ENCODE measurements around the gene CD46. TPM values are rescaled to one million over a fixed set of nuclear protein-coding genes. Genes with fewer than 3 reads are reported as not detected.
"Not testable (repeated sequence)": the region's sequence is repeated elsewhere in the genome, so short reads cannot be mapped to it uniquely, and the experiment has no call there.

The CD46 gene
- total RNA-seq, 3 donors from 2014 or later: 203 to 283 (median 204) TPM

- H3K9me3 ChIP-seq: no peaks in the 10 kb centered on the region
- H3K27ac ChIP-seq: no peak overlapping the region
- intact Hi-C loops (cut with DNase I; ENCODE audit: low total_unique reads): no loop called here
- TF ChIP-seq CTCF (IDR thresholded peaks at IDR 0.05): no peak
- TF ChIP-seq POLR2AphosphoS5 (IDR thresholded peaks at IDR 0.05): no peak
- TF ChIP-seq POLR2A (IDR thresholded peaks at IDR 0.05): no peak
- no peaks in the 10 kb centered on the region for H3K4me1 ChIP-seq
- no peak for DNase-seq (ENCODE audit: low spot score in 2 of 2)
- H3K4me3 ChIP-seq: no peak overlapping the region
- H3K36me3 ChIP-seq: no peaks in the 10 kb centered on the region
- H3K27me3 ChIP-seq: no peaks in the 10 kb centered on the region
Observed at GRCh38 chr1:207713529-207713928, 38.3 kb upstream of the CD46 start.

- Histone ChIP-seq H3K4me1 (no peaks in the 10 kb centered on the region), H3K27me3 (no peaks in the 10 kb centered on the region), H3K9me3 (no peaks in the 10 kb centered on the region), H3K27ac (no peak overlapping the region), H3K4me3 (no peak overlapping the region), H3K36me3 (no peaks in the 10 kb centered on the region)
- TF ChIP-seq POLR2A (IDR thresholded peaks at IDR 0.05) (no peak), POLR2AphosphoS5 (IDR thresholded peaks at IDR 0.05) (no peak), CTCF (IDR thresholded peaks at IDR 0.05) (no peak)
- no peak for DNase-seq (ENCODE audit: low spot score in 2 of 2)
- intact Hi-C loops (cut with DNase I; ENCODE audit: low total_unique reads): no loop called here
Observed at GRCh38 chr1:207719234-207719633, 32.6 kb upstream of the CD46 start.

GRCh38 chr1:207728200-207728858 is 23.5 kb upstream of the CD46 start:
- H3K27ac ChIP-seq; H3K9me3 ChIP-seq; H3K36me3 ChIP-seq; DNase-seq (ENCODE audit: low spot score in 2 of 2); intact Hi-C loops (cut with DNase I; ENCODE audit: low total_unique reads); H3K27me3 ChIP-seq; H3K4me3 ChIP-seq; H3K4me1 ChIP-seq: not testable (repeated sequence)

GRCh38 chr1:207737503-207738157 is 14.2 kb upstream of the CD46 start:
- H3K9me3 ChIP-seq; intact Hi-C loops (cut with DNase I; ENCODE audit: low total_unique reads); H3K36me3 ChIP-seq; H3K27ac ChIP-seq; DNase-seq (ENCODE audit: low spot score in 2 of 2); H3K27me3 ChIP-seq; H3K4me3 ChIP-seq; H3K4me1 ChIP-seq: not testable (repeated sequence)

GRCh38 chr1:207738158-207738659 is 13.6 kb upstream of the CD46 start:
- H3K27me3 ChIP-seq; H3K9me3 ChIP-seq; H3K4me1 ChIP-seq; H3K4me3 ChIP-seq; DNase-seq (ENCODE audit: low spot score in 2 of 2); H3K27ac ChIP-seq; intact Hi-C loops (cut with DNase I; ENCODE audit: low total_unique reads); H3K36me3 ChIP-seq: not testable (repeated sequence)

- Histone ChIP-seq H3K4me3 (no peak overlapping the region), H3K36me3 (no peaks in the 10 kb centered on the region), H3K4me1 (no peaks in the 10 kb centered on the region), H3K9me3 (no peaks in the 10 kb centered on the region), H3K27ac (no peak overlapping the region), H3K27me3 (no peaks in the 10 kb centered on the region)
- no peak for TF ChIP-seq CTCF (IDR thresholded peaks at IDR 0.05)
- TF ChIP-seq POLR2A (IDR thresholded peaks at IDR 0.05): no peak
- no peak for TF ChIP-seq POLR2AphosphoS5 (IDR thresholded peaks at IDR 0.05)
- DNase-seq (ENCODE audit: low spot score in 2 of 2): no peak
- intact Hi-C loops (cut with DNase I; ENCODE audit: low total_unique reads): no loop called here
Observed at GRCh38 chr1:207740207-207740606, 11.6 kb upstream of the CD46 start.

All from breast epithelium (tissue), 4 donors.